Pericardium fibroblast (primary cell): ENCODE results near the gene NUTF2. TPM values are rescaled to one million over a fixed set of nuclear protein-coding genes. Genes with fewer than 3 reads are reported as not detected.

ENCODE experiments used
- total RNA-seq: library from RNA; depleted of rRNA; stranded (reverse); fragments of >200 nt; gene quantifications from 2 replicates; pipeline ENCODE4 v1.2.3, GENCODE V29; 2015

The NUTF2 gene
- 193 and 272 TPM in 2 replicates for total RNA-seq

DNA sequence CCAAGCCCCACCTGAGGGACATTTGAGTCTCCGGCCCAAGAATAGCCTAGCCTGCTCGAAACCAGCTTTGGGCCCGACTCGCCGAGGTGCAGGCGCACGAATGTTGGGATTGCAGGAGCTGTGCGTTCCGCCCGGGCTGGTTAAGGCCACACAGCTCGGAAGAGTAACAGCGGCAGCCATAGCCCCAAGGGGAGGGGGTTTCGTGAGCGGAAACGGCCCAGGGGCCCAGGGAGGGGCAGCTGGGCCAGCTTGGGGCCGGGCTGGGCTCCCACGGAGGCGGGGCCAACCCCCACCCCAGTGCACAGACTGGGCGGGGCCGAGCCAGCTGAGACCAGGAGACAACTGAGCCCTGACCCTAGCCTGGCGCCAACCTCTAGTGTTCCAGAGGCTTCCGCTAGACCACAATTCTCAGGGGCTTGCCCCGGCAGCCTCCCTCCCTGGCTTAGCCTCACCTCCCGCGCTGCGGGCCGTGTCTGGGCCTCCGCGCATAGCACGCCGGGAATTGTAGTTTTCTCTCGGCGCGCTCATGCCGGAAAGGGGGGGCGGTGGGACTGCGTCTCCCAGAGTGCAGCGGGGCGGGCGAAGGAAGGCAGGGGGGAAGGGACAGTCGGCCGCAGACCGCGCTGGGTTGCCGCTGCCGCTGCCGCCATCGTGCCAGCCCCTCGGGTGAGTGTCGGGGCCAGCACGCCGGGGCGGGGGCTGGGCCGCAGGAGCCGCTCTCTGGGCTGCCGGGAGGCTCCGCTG is at the start of gene NUTF2:
Gene NUTF2 (plus strand): TSS at position 614 of the 744 bp plus-strand sequence. CDS start 18,198 bp downstream, outside the sequence.

DNA sequence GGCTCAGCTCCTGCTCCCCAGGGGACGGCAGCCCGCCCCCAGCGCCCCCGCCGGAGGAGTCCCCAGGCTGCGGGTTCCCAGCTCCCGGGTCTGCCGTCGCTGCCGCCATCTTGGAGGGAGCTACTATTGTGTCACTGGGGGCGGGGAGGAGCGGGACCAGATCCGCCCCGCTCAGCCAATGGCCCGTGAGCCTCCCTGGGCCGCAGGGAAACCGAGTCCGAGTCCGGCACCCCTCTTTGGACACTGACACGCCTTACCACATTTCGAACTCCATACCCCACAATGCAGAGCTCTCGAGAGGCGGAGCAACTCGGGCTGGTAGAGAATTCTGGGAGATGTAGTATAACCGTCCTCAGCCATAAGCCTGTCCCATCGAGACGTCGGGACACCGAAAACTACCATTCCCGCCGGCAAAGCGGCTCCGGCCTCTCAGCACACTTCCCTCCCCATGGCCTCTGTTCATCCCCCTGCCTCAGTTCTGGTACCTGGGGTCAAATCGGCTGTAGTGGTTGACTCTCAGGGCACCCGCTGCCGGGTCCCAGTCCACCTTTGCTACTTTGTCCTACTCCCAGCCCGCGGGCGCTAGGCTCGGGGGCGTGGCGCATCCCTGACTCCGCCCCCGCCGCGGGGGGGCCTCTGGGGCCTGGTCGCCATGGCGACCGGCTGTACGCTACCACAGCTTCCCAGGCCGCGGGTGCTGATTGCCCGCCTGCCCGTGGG is 40.1 kb upstream of the NUTF2 start, which contains the start of the genes RANBP10 and TSNAXIP1:
Gene RANBP10 (minus strand): TSS at position 133 of the 720 bp plus-strand sequence. CDS start 24 bp downstream, at position 109.
Gene TSNAXIP1 (plus strand): TSS at position 462 of the 720 bp plus-strand sequence. CDS start 261 bp downstream, outside the sequence.

DNA sequence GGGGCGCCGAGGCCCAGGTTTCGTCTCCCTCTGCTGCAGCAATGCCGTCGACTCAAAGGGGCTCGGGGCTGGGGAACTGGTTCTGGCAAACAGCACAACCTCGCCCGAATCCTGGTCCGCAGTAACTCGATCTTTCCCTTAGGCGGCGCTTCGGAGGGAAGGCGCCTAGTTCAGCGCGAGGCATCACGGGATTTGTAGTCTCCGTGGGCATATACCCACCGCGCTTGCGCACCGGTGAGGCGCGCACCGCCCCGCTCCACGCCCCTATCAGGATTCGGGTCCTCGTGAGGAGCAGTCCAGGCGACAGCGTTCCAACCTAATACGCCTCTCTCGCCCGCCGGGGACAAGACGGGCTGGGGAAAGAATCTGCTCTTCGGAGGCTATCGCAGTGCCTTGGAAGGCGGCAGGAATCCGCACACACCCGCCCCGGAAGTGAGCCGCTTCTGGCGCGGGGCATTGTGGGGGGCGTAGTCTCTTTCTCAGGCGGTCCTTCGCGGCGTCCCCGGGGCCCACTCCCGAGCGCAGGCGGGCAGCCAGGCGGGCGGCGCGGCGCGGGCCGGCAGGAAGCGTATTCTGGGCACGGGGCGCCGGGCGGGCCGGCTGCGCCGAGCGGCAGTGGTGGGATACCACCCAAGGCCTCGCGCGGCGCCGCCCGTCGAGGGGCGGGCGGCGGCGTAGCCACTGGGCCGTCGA is 4.8 kb upstream of the NUTF2 start, which contains the start of gene THAP11:
Gene THAP11 (plus strand): TSS at position 505 of the 693 bp plus-strand sequence. CDS start 235 bp downstream, outside the sequence.

DNA sequence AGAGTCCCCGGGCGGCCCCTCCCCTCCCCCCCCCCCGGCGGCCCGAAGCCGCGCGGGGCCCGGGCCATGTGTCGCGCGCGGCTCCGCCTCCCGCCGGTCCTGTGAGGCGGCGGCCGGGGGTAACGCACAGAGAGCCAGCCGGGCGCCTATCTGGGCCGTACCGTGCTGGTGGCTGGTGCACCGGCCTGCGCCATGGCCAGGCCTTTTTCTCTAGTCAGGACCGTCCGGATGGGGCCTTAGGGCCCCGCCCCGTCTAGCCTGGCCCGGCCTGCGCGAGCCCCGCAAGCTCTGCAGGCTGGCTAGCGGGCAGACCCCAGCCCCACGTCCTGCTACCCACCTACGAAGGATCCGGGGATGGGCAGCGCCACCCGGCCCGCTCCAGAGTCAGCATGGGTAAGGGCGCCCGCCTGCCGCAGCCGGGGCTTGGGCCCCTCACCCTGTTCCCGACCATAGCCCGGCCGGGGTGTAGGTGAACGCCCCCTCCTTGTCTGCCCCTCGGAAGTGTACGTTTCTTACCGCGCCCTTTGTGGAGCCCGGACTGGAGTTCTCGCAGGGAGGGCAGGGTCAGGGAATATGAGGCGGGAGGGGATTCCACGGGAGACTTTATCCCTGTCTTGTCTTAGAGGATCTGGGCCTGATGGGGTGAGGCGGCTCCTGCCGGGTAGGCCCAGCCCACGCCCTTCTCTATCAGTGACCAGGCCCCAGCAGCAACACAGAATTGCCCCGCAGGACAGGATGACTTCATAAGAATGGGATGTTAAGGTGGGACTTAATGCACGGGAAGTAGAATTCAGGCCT is 530 bp downstream of the NUTF2 start, which contains the start of gene CENPT:
Gene CENPT (minus strand): TSS at position 630 of the 798 bp plus-strand sequence. CDS start 13,834 bp downstream, outside the sequence.

DNA sequence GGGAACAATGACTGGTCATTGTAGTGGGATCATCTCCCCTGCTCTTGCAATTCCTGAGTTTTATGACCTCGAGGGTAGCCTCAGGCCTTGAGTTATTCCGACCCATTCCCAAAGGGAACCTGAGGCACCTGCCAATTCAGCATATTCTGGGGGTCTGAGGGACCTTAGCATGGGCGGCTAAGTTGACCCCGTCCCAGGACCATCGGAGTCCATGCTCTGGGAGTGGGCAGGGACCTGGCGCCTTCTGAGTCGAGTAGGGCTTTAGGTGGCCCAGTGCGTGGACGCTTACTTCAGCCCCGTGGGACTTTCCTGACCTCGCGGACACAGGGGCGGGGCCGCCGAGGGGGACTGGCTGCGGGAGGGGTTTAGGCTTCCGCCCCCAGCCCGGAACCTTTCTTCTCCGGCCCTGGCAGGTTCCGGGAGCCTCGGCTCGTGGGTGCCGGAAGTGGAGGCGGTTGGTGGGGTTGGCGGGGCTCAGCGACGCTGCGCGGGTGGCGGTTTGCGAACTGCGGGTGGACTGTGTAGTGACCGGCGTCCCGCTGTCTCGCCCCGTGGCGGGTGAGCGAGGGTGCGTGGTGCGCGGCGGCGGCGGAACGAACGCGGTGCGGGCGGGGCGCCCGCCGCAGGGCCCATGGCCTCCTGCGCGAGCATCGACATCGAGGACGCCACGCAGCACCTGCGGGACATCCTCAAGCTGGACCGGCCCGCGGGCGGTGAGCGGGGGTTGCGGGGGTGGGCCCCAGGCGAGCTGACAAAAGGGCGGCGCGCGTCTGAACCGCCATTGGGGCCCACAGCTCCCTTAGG is 26.1 kb downstream of the NUTF2 start, which contains the start of gene EDC4:
Gene EDC4 (plus strand): TSS at position 422 of the 804 bp plus-strand sequence. CDS start 210 bp downstream, at position 632.

DNA sequence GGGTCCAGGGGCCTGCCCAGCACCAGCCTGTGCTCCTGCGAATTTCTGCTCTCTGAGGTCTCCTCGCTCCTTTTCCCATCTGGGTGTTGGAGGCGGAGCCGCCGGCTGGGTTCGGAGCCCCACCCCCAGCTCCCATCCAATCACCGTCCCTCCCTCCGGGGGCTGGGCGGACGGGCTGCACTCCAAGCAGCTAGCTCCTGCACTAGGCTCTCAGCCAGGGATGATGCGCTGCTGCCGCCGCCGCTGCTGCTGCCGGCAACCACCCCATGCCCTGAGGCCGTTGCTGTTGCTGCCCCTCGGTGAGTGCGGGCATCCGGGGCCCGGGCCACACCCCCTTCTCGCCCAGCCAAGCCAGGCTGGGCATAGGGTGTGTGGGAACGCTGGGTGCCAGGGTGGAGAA is 38.0 kb downstream of the NUTF2 start, which contains the start of gene NRN1L:
Gene NRN1L (plus strand): TSS at position 202 of the 400 bp plus-strand sequence. CDS start 19 bp downstream, at position 221.

DNA sequence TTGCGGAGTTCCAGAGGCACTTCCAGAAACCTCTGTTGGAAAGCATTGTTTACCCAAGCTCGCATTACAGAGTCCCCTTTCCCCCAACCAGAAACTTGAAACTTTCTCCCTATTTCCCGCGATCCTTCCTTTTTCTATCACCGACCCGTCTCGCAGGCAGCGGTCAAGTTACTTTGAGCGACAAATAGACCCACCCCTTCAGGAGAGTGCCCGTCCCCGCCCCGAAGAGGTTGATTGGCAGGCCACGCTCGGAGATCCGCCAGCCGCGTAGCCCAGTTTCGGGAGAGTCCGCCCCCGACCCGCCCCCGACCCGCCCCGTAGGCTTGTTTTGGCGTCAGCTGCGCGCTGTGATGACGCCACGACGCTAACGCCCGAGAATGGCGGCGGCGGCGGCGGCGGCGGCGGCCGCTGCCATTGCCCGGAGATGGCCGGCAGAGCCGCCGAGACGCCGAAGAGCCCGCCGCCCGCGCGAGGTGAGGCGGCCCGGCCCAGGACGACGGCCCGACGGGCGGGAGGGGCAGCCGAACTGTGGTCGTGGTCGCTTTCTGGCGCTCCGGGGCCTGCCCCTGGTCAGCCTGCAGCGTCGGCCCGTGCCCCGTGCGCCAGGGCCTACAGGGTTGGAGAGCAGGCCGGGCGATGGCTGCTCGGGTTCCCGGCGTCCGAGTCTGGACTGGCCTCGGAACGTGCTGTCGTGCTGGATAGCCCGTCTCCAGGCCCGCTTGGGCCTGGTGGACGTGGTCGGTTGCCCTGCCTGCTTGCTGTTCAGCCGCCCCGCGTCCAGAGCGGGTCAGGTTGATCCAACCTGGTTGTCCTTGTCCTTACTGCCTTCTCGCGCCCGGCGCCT is 46.4 kb downstream of the NUTF2 start, which contains the start of gene PSKH1:
Gene PSKH1 (plus strand): TSS at position 356 of the 844 bp plus-strand sequence. CDS start 15,496 bp downstream, outside the sequence.

Other genes with a start within 250 kb of the NUTF2 start
- gene CARMIL2, start 201.8 kb upstream of the NUTF2 start, total RNA-seq: 9.8 TPM in 1 of 2 replicates, not detected in the other
- gene ACD, start 186.7 kb upstream of the NUTF2 start, total RNA-seq: 17.4 and 24.3 TPM in 2 replicates
- 1.5 TPM in 1 of 2 replicates, not detected in the other for gene PARD6A, start 186.0 kb upstream of the NUTF2 start, total RNA-seq
- gene ENKD1, start 180.2 kb upstream of the NUTF2 start, total RNA-seq: 15.5 and 16.0 TPM in 2 replicates
- gene C16orf86, start 180.1 kb upstream of the NUTF2 start, total RNA-seq: 2.0 and 10.3 TPM in 2 replicates
- 6.5 and 8.5 TPM in 2 replicates for gene GFOD2, start 127.6 kb upstream of the NUTF2 start, total RNA-seq
- 5.0 and 5.2 TPM in 2 replicates for gene RANBP10, start 40.4 kb upstream of the NUTF2 start, total RNA-seq
- gene TSNAXIP1, start 40.0 kb upstream of the NUTF2 start, total RNA-seq: 0.26 and 0.58 TPM in 2 replicates
- gene THAP11, start 4.6 kb upstream of the NUTF2 start, total RNA-seq: 39.7 and 52.5 TPM in 2 replicates
- 32.6 and 32.7 TPM in 2 replicates for gene CENPT, start 760 bp downstream of the NUTF2 start, total RNA-seq
- 37.6 TPM in 2 replicates for gene EDC4, start 26.1 kb downstream of the NUTF2 start, total RNA-seq
- 0.47 and 0.77 TPM in 2 replicates for gene NRN1L, start 38.0 kb downstream of the NUTF2 start, total RNA-seq
- gene PSKH1, start 46.3 kb downstream of the NUTF2 start, total RNA-seq: 13.1 and 15.5 TPM in 2 replicates
- 0.34 TPM in 1 of 2 replicates, not detected in the other for gene CTRL, start 84.9 kb downstream of the NUTF2 start, total RNA-seq
- 28.0 and 38.6 TPM in 2 replicates for gene PSMB10, start 89.9 kb downstream of the NUTF2 start, total RNA-seq
- gene LCAT, start 97.2 kb downstream of the NUTF2 start, total RNA-seq: 7.1 and 10.5 TPM in 2 replicates
- gene SLC12A4, start 121.7 kb downstream of the NUTF2 start, total RNA-seq: 29.1 and 50.4 TPM in 2 replicates
- not detected in 2 replicates for gene DPEP3, start 133.6 kb downstream of the NUTF2 start, total RNA-seq
- gene DPEP2, start 152.6 kb downstream of the NUTF2 start, total RNA-seq: not detected in 2 replicates
- not detected in 2 replicates for gene DPEP2NB, start 169.0 kb downstream of the NUTF2 start, total RNA-seq
- gene DDX28, start 176.3 kb downstream of the NUTF2 start, total RNA-seq: 3.3 and 6.6 TPM in 2 replicates
- 8.9 and 10.0 TPM in 2 replicates for gene DUS2, start 176.4 kb downstream of the NUTF2 start, total RNA-seq
- gene NFATC3, start 238.4 kb downstream of the NUTF2 start, total RNA-seq: 19.1 and 22.2 TPM in 2 replicates